HG03342 (cell line): ENCODE results near the gene ALDH1B1.

Experiments
- ATAC-seq: cut with Tn5 transposase; IDR thresholded peaks from one replicate; pipeline ENCODE4 v1.9.1; 2021; ENCODE audit warnings: mild to moderate bottlenecking, moderate library complexity; ENCODE audit not compliant: unreplicated experiment

ALDH1B1 gene

GRCh38 chr9:38392235-38393127, at the start of gene ALDH1B1:
Gene ALDH1B1, plus strand, starts transcription at chr9:38392702. Its CDS starts 3,047 bp downstream, at chr9:38395749.
- ATAC-seq: peak; percentile 98

GRCh38 chr9:38343037-38343436, 49.5 kb upstream of the ALDH1B1 start:
- ATAC-seq: no peak

DNA sequence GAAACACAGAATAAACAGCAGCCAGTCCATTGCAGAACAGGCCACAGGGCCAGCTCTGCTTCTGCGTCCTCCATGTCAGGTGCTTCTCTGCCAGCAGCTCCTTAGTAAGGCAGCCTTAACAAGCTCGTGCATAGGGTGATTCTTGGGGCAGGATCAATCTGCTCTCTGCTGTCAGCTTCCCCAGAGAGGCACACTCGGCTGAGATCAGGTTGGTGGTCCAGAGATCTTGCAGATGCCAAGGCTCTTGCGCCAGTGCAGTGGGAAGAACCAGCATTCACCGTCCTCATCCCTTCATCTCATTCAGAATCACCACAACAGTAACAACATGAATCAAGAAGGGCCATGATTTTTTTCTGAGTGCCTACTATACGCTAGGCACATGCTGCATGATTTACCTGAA, 49.0 kb upstream of the ALDH1B1 start:
- ATAC-seq: no peak

- no peak for ATAC-seq
Measured at GRCh38 chr9:38344566-38345324, 47.8 kb upstream of the ALDH1B1 start.

DNA sequence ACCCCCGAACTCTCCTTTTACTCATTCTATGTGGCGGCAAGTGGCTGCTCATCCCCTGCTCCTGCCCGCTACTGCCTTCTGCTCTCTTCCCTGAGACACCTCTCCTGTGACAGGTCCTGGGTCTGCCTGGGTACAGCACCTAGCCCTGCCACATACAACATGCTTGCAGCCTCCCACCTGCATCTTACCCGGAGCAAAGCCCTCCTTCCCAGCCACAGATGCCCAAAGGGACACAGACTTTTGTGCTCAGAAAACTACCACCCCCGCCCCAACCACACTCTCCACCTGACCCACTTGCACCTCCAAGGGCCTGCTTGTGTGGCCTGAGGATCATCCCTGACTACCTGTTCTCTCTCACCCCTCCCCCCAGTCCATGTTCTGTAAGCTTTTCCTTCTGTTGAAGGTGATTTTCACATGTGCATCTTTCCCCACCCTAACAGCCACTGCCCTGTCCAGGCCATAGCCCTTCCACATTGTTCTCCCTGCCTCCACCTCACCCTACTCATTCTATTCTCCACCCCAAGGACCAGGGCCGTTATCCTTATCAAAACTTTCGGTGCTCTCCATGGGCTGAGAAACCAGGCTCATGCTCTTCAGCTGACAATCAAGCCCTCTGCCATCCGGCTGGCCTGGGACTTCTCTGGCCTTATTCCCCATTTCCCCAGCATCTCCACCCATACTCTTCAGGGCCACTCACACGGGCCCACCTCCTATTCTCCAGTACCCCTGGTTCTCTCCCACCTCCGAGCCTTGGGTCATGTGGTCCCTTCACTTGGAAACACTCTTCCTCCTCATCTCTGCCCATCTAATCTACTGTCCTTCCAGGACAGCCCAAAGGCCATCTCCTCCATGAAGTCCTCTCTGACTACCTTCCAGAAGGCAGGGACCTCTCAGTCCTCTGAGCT, 46.4 kb upstream of the ALDH1B1 start:
- ATAC-seq: no peak

DNA sequence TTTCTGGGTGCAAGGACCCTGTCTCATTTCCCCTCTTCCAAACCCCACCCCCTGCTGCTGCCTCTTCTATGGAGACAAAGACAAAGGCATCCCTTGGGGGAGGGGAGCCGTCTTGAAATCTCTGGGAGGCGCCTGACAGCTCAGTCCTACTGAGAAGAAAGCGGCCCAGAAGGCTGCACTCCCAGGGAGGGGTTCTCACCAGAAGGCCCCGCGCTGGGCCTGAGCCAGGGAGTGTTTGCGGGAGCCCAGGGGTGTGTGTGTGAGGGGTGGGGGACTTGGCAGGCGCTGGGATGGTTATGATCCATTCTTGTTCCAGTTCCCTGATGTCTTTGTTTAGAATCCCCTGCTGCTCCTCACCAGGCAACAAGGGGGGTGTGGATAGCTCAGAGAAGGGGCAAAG, 45.7 kb upstream of the ALDH1B1 start:
- no peak for ATAC-seq

- no peak for ATAC-seq
Measured at GRCh38 chr9:38347271-38347671, 45.2 kb upstream of the ALDH1B1 start.

DNA sequence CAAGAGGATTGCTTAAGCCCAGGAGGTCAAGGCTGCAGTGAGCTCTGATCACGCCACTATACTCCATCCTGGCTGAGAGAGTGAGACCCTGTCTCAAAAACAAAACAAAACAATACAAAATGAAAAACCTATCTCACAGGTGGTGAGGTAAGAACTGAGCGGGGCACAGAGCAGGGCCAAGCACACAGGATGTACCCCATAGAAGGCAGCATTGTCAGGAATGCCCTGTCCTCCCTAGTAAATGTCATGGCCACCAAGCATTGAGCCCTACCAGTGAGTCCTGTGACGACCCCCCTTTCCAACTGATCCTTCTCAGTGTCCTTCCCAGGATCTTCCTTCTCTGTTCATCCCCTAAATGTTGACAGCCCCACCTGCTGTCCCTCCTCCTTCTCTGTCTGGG, 44.6 kb upstream of the ALDH1B1 start:
- no peak for ATAC-seq

DNA sequence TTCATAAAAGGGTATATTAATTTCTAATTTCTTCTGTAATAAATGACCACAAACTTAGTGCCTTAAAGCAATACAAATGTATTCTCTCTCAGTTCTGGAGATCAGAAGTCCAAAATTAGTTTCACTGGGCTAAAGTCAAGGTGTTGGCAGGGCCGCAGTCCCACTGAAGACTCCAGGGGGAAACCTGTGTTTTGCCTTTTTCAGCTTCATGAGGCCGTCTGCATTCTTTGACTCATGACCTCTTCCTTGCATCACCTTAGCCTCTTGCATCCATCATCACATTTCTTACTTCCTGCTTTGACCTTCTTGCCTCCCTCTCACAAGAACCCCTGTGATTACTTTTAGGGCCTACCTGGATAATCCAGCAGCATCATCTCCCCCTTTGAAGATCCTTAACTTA, 42.0 kb upstream of the ALDH1B1 start:
- ATAC-seq: no peak

DNA sequence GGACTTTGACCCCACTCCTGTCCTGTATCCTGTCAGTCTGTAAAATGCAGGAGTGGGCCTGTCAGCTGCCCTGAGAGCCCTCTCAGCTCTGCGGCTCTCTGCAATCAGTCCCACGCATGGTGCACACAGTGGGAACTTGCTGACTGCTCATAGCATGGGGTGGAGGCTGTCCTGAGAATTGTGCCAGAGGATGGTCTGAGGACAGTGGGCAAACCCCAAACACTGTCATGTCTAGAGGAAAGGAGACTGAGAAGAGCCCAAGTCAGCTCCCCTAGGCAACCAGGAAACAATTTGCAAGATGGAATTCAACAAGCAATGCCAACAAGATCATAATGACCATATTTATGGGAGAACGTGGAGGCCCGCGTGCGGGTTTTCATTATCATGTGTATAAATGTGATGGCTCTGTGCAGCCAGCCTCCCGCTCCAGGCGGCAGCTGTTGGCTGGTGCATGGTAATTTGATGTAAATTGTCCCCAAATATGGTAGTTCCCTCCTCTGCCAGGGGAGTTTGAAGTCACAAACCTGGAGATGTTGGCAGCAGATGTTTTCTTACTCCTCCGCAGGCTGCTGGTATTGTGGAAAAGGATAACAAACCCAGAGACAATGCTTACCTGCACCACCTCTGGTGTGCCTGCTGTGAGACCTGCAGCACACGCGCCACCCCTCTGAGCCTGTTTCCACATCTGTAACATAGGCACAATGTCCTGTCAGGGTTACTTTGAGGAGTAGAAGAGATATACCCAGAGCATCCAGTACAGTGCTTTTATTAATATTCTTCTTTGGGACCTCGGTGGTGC, 39.8 kb upstream of the ALDH1B1 start:
- ATAC-seq: no peak

GRCh38 chr9:38355115-38355514, 37.4 kb upstream of the ALDH1B1 start:
- no peak for ATAC-seq

- ATAC-seq: no peak
Measured at GRCh38 chr9:38355517-38356120, 36.9 kb upstream of the ALDH1B1 start.

DNA sequence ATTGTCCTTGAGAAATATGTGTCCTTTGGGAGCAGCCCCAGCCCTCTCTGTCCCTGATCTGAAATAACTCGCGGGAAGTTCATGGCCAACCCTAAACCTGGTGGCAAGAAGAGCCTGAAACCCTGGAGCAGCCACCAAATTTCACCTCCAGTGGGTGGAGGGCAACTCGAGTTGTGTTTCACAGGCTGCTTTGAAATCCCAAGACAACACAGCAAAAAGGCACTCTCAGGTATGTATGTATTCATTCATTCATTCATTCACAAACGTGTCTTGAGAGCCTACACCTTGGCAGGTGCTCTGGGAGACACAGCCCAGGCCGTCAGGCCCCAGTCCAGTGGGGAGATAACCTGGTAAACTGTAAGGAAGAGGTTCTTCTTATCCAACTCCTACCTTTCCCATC, 35.7 kb upstream of the ALDH1B1 start:
- ATAC-seq: no peak

GRCh38 chr9:38357350-38358114, 35.0 kb upstream of the ALDH1B1 start:
- ATAC-seq: no peak

DNA sequence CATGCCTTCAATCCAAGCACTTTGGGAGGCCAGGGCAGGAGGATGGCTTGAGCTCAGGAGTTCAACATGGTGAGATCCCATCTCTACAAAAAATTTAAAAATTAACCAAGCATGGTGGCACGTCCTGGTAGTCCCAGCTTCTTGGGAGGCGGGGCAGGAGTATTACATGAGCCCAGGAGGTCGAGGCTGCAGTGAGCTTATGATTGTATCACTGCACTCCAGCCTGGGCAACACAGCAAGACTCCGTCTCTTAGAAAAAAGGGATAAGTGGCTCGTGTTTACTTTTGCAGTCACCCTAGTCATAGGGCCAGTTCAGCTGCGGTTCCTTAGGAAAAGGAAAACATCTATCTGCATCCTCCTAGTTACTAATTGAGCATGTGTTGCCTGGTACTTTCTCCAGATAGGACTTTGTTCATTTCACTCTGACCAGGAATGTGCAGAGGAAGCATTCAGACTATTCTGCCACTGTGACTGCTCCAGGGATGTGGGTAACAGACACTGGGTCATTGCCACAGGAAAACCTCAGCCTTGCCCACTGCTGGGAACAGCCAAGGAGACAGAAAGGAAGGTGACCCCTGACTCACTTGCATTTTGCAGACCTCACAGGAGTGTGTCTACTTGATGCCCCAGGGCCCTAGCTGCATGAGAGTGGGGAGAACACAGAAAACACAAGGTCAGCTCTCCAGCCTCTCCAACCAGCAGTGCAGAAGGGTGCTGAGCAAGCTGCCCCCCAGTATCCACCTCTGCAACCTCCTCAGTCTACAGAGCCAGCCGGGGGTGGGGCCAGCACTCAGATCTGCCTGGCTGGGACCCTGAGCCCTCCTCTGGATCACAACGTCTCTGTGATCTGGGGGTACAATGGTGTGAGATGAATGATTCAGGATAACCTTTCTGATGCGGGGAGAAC, 33.9 kb upstream of the ALDH1B1 start:
- no peak for ATAC-seq

- no peak for ATAC-seq
Measured at GRCh38 chr9:38359297-38359653, 33.2 kb upstream of the ALDH1B1 start.

DNA sequence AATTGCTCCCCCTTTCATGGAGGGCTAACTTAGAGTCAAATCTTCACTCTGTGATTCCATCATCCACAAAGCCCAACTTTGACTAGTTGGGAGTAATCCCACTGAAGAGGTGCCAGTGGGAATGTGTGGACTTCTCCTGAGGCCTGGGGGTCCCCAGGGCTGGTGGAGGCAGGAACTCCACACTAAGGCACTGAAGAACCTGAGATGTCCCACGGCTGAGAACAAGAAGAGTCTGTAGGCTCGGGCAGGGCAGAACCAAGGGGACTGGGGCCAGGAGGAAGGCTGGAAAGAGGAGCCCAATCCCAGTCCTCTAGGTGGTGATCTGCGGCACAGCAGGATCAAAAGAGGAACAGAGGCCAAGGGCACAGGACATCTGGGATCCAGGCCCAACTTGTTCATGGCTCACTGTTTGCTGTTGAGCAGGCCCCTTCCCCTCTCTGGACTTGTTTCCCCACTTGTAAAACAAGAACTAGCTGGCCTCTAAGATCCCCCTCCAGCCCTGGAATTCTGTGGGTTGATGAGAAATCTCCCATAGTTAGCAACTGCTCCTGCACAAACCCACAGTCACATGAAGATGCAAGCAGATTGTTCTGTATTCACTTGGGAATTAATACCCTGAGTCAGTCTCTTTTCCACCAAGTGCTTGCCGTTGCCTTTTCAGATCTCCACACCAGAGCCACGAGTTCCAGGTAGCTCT, 32.7 kb upstream of the ALDH1B1 start:
- no peak for ATAC-seq
